HL-60/S4 treated with phorbol 12-myristate 13-acetate at 8.2 ng/mL for 4 days and 3 days (cell line): ENCODE data around the gene UBE2L5.

ENCODE experiments used
- in situ Hi-C: fragments of 300-500 bp; cut with MboI; formaldehyde crosslinking; loops from 2 replicates; pipeline ENCODE4 v1.15.0; 2022; ENCODE audit warnings: low sequenced_read_pairs

Gene UBE2L5

GRCh38 chr13:30422054-30422839, at the start of gene UBE2L5:
TSS of gene UBE2L5 (plus strand) at chr13:30422493. CDS start at chr13:30427991, 5,498 bp downstream.
- in situ Hi-C loops, result no loop called here

- in situ Hi-C loops, result no loop called here
Observed at GRCh38 chr13:30373727-30374126, 48.6 kb upstream of the UBE2L5 start.

DNA sequence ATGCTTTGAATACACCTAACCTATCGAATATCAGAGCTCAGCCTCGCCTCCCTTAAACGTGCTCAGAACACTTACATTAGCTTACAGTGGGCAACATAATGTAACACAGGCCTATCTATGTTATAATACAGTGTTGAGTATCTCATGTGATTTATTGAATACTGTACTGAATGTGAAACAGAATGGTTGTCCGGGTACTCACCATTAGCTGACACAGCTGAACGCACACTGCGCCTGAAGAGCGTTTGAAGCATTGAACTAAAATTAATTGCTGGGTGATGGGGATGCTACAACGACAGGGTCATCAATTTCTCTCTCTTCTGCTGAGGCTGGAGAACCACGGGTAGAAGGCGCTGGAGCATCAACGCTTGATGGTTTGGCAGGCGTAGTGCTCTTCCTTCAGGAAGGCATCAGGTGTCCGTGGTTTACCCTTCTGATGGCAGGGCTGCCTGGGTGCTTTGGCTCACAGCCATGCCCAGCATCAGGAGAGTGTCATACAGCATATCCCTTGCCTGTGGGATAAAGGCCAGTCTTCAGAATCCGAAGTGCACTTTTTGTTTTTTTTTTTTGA, 46.9 kb upstream of the UBE2L5 start:
- in situ Hi-C loops, result no loop called here

DNA sequence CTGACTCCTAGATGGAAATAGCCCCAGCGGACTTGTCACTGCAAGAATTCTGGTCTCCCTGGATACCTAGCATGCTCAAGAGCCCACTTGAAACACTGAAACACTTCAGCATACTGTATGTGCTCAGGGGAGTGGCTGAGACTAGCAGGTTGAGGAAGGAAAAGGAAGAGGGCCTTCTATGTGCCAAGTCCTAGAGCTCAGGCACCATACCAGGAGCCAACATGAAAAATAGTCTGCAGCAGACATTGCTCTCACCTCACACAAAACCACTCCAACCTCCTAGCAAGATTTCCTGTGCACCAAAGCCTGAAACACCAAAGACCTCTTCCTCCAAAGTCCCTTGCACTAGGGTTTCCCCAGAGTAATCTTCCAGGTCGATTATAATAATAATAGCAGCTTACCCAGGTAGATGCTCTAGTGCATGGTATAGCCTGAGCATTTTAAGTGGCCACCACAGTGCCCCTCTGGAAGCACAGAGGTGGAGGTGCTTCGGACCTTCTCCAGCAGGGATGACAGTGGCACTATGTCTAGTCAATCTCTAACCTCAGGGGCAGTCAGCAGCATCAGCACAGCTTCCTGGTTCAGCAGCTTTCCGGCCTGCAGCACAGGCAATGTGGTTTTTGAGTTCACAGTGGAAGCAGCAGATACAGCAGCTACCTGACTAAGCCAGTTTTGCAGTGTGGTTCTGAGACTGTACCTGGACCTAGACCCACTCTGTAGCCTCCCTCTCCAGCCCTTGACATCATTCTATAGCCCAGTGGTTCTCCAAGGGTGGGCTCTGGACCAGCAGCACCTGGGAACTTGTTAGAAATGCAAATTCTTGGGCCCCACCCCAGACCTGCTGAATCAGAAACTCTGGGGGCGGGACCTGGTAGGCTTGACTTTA, 45.6 kb upstream of the UBE2L5 start:
- in situ Hi-C loops, result no loop called here

GRCh38 chr13:30377312-30377685, 45.0 kb upstream of the UBE2L5 start:
- in situ Hi-C loops, result no loop called here

DNA sequence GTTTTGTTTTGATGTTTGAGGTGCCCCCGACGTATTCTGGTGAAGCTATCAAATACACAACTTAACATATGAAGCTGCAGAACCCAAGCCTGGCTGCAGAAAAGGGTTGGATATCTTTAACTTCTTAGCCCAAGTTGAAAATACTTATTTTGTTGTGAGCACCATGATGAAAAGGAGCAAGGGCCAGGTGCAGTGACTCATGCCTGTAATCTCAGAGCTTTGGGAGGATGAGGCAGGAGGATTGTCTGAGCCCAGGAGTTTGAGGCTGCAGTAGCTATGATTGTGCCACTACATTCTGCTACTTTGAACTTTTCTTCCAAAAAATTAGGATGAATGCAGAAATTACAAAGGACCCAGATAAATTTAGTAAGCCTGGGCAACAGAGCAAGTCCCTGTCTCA, 44.1 kb upstream of the UBE2L5 start:
- in situ Hi-C loops, result no loop called here

- in situ Hi-C loops, result no loop called here
Observed at GRCh38 chr13:30381049-30381448, 41.2 kb upstream of the UBE2L5 start.

DNA sequence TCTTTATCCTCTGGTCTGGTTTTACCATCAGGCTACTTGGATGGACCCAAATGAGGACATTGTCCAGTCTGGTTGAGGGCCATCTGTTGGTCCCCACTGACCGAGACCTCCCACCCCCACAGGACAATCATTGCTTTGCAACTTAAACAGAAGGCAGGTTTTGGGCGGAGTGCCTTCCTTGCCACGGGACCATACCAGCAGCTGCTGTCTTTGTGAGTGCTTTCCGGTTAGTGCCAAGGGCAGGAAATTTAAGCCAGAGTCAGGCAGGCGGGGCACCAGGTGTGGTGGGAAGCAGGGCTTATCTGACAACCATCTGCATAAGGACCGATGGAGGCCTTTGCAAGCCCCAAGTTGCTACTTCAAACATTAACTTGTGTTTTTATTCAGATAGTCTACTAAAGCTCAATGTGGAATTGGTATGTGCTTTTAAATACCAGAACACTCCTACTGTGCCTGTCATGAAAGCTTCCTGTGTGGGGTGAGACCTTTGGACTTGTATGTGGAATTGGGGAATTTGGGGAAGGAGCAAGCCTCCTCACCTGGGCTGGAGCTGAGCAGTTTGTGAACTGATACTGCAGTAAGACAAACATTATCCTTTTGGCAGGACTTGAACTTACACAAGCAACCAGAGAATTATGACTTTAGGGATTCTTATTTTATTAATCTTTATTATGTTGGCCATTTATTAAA, 39.3 kb upstream of the UBE2L5 start:
- in situ Hi-C loops, result no loop called here

DNA sequence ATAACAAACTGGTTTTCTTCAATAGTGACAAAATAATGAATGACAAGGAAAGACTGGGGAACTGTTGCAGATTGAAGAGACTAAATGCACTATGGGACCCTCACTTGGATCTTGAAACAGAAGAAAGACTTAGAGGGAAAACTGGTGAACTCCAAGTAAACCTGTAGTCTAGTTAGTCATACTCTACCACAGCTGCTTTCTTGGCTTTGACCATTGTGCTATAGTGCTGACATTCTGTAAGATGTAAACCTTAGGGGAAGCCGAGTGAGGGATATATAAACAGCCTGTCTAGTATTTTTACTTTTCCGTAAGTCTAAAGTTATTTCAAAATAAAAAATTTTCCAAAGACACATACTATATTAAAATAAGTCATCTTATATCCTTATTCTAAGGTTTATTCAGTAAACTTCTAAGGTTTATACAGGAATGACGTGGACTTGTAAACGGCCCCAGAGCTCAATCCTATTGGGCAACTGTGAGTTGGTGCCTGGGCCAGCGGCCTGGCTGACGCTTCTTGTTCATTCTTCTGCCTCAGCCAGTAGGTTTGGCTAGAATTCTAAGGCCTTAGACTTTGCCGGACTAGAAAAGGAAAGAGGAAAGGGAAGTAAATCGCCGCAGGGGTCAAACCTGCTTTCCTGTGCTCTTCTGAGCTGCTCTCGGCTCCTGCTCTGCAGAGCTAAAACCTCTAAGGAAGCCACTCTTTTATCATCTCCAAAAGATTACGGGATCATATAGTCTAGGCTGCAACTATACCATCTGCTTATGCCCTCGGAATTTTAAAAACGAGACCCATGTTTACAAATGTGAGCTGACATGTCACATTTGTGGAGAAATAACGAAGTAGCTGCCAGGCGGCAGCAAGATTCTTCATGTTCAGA, 33.6 kb upstream of the UBE2L5 start:
- in situ Hi-C loops, result no loop called here

GRCh38 chr13:30391956-30392680, 30.2 kb upstream of the UBE2L5 start:
- in situ Hi-C loops, result no loop called here

- in situ Hi-C loops, result no loop called here
Observed at GRCh38 chr13:30392681-30393045, 29.6 kb upstream of the UBE2L5 start.

- in situ Hi-C loops, result no loop called here
Observed at GRCh38 chr13:30394751-30395191, 27.5 kb upstream of the UBE2L5 start.

DNA sequence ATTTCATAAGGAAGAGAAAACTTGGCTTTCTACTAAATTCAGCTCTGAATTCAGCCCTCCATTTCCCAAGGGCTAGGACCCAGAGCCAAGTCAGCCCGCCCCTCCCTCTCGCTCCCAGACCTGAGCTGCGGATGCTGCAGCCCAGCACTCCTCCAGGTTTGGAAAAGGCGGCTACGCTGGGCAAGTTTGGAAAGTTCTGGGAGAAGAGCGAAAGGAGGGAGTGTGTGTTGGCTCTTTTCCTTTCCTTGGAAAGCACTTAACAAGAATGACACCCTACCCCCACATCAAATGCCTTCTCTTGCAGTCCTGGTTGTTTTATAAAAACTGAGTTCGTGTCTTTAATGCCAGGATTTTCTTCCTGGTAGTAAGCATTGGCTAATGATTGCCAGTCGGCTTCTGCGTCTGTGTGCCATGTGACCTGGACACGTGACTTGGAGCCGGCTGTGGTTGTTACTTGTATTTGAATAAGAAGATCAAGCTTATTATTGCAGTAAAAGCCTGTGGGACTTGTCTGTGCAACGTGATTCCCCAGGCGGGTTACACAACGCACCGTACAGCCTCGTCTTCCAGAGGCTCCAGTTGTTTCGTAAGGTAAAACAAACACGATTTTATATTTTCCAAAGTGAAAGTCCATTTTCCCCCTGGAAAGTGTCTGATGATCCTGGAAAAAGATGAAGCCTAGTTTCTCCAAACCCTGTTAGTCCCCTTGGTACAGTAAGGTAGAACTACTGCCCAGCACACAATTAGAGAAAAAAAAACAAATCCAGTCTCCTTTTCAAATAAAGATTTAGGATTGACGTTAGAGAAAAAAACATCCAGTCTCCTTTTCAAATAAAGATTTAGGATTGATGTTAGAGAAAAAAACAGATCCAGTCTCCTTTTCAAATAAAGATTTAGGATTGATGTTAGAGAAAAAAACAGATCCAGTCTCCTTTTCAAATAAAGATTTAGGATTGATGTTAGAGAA, 26.8 kb upstream of the UBE2L5 start:
- in situ Hi-C loops, result no loop called here

DNA sequence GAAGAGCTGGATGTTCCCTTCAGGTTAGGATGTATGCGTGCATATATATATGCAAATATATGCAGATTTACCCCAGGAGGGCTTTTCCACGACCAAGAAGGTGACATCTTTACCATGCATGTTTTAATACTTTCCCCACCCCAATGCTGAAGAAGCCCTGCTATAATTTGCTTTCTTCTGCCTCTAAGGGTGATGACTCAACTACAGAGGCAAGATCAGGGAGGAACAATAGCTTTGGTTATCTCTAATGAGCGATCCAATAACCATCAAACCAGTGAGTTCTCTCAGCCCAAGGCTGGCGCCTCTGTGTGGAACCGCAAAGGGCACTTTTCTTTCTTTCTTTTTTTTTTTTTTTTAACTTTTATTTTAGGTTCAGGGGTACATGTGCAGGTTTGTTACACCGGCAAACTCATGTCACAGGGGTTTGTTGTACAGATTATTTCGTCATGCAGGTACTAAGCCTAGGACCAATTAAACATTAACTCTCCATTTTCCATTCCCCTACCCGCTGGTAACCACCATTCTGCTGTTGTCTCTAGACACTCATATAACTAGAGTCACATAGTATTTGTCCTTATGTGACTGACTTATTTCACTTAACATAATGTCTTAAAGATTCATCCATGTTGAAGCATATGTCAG, 25.7 kb upstream of the UBE2L5 start:
- in situ Hi-C loops, result no loop called here

GRCh38 chr13:30398601-30399072, 23.7 kb upstream of the UBE2L5 start:
- in situ Hi-C loops, result no loop called here

GRCh38 chr13:30400376-30400775, 21.9 kb upstream of the UBE2L5 start:
- in situ Hi-C loops, result no loop called here

- in situ Hi-C loops, result no loop called here
Observed at GRCh38 chr13:30401347-30401746, 20.9 kb upstream of the UBE2L5 start.

DNA sequence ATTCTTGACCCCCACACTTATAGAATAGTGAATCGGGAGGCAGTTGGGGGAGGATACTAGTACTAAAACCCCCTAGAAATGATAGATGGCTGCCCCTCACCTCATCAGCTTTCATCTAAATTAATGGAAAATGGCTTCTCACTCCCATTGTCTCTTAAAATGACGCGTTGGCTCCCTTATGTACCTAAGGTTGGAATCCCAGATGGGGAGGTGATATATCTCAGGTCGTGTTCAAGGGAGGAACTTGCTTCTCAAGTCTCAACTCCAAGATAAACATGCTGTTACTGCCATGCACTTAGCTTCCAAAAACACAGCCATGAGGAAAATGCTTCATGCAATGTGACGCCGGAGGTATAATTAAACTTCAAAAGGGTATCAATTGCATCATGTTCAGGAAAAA, 18.8 kb upstream of the UBE2L5 start:
- in situ Hi-C loops, result no loop called here
